K562 (cell line): ENCODE data around the gene UBE2G2. TPM values are rescaled to one million over a fixed set of nuclear protein-coding genes. Genes with fewer than 3 reads are reported as not detected.

ENCODE experiments used
- GABPA ChIP-seq: fragments of 200-800 bp; sonication (Bioruptor generic); conservative IDR thresholded peaks from 2 replicates; pipeline ENCODE4 v1.6.1; 2016; ENCODE audit warnings: low read depth, missing genetic modification characterization, missing compliant biosample characterization
- KLF16 ChIP-seq: IDR thresholded peaks from 2 replicates; pipeline ENCODE4 v1.6.1; 2016; ENCODE audit warnings: antibody characterized with exemption
- LEF1 ChIP-seq: fragments of 450-650 bp; IDR thresholded peaks from 2 replicates; pipeline ENCODE4 v1.6.1; 2016; ENCODE audit warnings: mild to moderate bottlenecking
- MAZ ChIP-seq, 2 experiments: fragments of 450-650 bp in 1 of 2; sonication (generic) in 1 of 2; formaldehyde crosslinking; IDR thresholded peaks in 1 of 2; conservative IDR thresholded peaks in 1 of 2; 2 replicates each; pipeline versions ENCODE4 v1.4.0 to v1.5.0; 2020; ENCODE audit warnings: mild to moderate bottlenecking in 1 of 2, missing genetic modification reagents in 1 of 2
- SLC30A9 ChIP-seq: fragments of 250-450 bp; sonication (Bioruptor Pico); IDR thresholded peaks from 2 replicates; pipeline ENCODE4 v1.8.0; 2022; ENCODE audit warnings: mild to moderate bottlenecking, moderate library complexity
- SMAD2 ChIP-seq: fragments of 150-350 bp; IDR thresholded peaks from 2 replicates; pipeline ENCODE4 v1.6.1; 2014; ENCODE audit warnings: low read depth, mild to moderate bottlenecking, low read length
- SP2 ChIP-seq: IDR thresholded peaks from 2 replicates; pipeline ENCODE4 v1.6.1; 2011; ENCODE audit warnings: mild to moderate bottlenecking, low read depth, low read length, moderate library complexity; ENCODE audit not compliant: poor library complexity, severe bottlenecking; ENCODE audit errors: extremely low read depth
- SRSF1 ChIP-seq: fragments of 200-400 bp; formaldehyde crosslinking; IDR thresholded peaks from 2 replicates; pipeline ENCODE4 v1.6.1; 2017; ENCODE audit warnings: mild to moderate bottlenecking, low read depth, low read length, moderate library complexity
- TFAM ChIP-seq: fragments of 250-450 bp; sonication (Bioruptor Pico); conservative IDR thresholded peaks from 2 replicates; pipeline ENCODE4 v1.5.0; 2021; ENCODE audit warnings: mild to moderate bottlenecking, moderate library complexity
- XRCC5 ChIP-seq: fragments of 200-400 bp; formaldehyde crosslinking; IDR thresholded peaks from 2 replicates; pipeline ENCODE4 v1.6.1; 2017; ENCODE audit warnings: low read depth, mild to moderate bottlenecking, low read length
- ZNF197 ChIP-seq: fragments of 200-800 bp; sonication (Bioruptor generic); IDR thresholded peaks from 2 replicates; pipeline ENCODE4 v1.6.1; 2016; ENCODE audit warnings: low read depth, missing genetic modification characterization, missing compliant biosample characterization
- ZNF778 ChIP-seq: fragments of 450-650 bp; formaldehyde crosslinking; IDR thresholded peaks from 2 replicates; pipeline ENCODE4 v1.4.0; 2020; ENCODE audit warnings: mild to moderate bottlenecking, moderate library complexity
- polyA plus RNA-seq, 8 experiments: library from polyadenylated mRNA; depleted of rRNA in 4 of 8; stranded (reverse) in 5 of 8; unstranded in 3 of 8; fragments of >200 nt; fragmentation: Nextera tagmentation in 2 of 8; fragmentation: Illumina TruSeq in 1 of 8; extraction: Ambion mirVana in 2 of 8; extraction: Trizol in 1 of 8; gene quantifications; 2 replicates each; pipeline versions ENCODE4 v1.2.1 to v1.2.3, GENCODE V29; 2011 to 2014; ENCODE audit warnings: inconsistent platforms in 1 of 8, missing spikeins in 1 of 8
- total RNA-seq, 7 experiments: library from RNA; depleted of rRNA in 6 of 7; stranded (reverse); fragments of >200 nt in 6 of 7; fragmentation: Illumina TruSeq in 2 of 7; extraction: Trizol in 2 of 7; gene quantifications; 2 replicates each; pipeline versions ENCODE4 v1.2.1 to v1.2.3, GENCODE V29; 2011 to 2021; ENCODE audit warnings: low replicate concordance in 1 of 7
- TF ChIP-seq, protein P1 (sequence below), 2 experiments: fragments of 450-650 bp; IDR thresholded peaks; 2 replicates each; pipeline ENCODE4 v1.6.1; 2016; ENCODE audit warnings: mild to moderate bottlenecking in 2 of 2, borderline replicate concordance in 1 of 2, low read depth in 1 of 2, moderate library complexity in 1 of 2
- TF ChIP-seq, protein P2 (sequence below): fragments of 450-650 bp; formaldehyde crosslinking; conservative IDR thresholded peaks from 2 replicates; pipeline ENCODE4 v1.4.0; 2022; ENCODE audit warnings: mild to moderate bottlenecking, missing genetic modification characterization
- TF ChIP-seq, protein P3 (sequence below): sonication (generic); formaldehyde crosslinking; IDR thresholded peaks from 2 replicates; pipeline ENCODE4 v1.8.0; 2022; ENCODE audit warnings: mild to moderate bottlenecking, missing genetic modification reagents

UBE2G2 gene
- total and polyA plus RNA-seq, 9 of the 15 experiments (the other 6 are each of a cell fraction or from before 2014, with no cell fraction given): 47.5 to 225 (median 140) TPM

DNA sequence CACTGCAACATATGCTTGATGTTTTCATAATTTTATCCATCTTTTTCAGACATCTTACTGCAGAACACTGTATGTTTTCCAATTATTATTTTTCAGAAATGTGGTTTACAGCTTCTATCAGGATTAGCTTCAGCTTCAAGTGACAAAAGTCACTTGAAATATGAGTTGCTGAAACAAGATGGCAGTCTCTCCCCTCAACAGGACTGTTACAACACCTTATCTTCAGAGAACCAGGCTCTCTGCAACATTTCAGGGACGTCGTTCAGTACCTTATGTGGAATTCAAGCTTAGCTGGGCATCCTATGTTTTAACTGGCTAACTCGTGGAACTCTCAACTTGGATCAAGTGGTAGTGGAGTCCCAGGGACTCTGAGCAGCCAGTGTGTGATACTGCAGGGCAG lies 2.0 kb upstream of the UBE2G2 start (continued):
- TF ChIP-seq, protein P1, sequence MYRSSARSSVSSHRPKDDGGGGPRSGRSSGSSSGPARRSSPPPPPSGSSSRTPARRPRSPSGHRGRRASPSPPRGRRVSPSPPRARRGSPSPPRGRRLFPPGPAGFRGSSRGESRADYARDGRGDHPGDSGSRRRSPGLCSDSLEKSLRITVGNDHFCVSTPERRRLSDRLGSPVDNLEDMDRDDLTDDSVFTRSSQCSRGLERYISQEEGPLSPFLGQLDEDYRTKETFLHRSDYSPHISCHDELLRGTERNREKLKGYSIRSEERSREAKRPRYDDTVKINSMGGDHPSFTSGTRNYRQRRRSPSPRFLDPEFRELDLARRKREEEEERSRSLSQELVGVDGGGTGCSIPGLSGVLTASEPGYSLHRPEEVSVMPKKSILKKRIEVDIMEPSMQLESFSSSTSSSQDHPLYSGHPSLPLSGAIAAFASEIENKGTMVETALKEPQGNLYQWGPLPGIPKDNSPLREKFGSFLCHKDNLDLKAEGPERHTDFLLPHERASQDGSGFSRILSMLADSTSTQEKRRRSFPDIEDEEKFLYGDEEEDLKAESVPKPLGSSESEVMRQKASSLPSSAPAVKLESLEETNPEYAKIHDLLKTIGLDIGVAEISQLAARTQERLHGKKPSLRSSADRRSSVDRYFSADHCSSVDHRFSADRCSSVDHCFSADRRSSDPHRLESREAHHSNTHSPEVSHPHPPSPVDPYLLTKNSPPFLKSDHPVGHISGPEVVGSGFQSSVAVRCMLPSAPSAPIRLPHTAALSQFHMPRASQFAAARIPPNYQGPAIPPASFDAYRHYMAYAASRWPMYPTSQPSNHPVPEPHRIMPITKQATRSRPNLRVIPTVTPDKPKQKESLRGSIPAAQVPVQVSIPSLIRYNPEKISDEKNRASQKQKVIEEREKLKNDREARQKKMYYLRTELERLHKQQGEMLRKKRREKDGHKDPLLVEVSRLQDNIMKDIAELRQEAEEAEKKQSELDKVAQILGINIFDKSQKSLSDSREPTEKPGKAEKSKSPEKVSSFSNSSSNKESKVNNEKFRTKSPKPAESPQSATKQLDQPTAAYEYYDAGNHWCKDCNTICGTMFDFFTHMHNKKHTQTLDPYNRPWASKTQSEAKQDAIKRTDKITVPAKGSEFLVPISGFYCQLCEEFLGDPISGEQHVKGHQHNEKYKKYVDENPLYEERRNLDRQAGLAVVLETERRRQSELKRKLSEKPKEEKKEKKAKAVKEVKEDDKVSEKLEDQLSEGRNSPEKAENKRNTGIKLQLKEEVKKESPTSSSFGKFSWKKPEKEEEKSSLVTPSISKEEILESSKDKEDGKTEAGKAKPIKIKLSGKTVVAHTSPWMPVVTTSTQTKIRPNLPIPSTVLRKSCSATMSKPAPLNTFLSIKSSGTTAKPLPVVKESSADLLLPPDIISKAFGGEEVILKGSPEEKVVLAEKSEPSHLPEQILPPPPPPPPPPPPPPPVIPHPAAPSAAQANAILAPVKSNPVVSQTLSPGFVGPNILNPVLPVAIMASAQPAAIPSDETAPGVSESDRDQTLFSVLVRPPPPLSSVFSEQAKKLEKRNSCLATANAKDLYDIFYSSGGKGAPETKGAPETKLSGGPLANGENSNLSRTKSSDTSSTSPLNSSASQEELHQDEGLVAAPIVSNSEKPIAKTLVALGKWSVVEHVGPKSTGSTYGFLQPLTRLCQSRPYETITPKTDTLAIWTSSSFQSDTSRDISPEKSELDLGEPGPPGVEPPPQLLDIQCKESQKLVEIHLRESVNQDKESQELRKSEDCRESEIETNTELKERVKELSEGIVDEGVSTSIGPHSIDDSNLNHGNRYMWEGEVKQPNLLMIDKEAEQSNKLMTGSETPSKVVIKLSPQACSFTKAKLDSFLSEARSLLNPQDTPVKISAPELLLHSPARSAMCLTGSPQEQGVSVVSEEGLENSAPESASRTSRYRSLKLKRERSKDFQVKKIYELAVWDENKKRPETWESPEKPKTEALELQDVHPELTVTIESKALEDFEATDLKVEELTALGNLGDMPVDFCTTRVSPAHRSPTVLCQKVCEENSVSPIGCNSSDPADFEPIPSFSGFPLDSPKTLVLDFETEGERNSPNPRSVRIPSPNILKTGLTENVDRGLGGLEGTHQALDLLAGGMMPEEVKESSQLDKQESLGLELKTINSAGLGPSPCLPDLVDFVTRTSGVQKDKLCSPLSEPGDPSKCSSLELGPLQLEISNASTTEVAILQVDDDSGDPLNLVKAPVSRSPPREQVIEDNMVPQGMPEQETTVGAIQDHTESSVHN (IDR thresholded peaks at IDR 0.05; ENCODE audit: borderline replicate concordance in 1 of 2, low read depth in 1 of 2): no peak
- no peak for TF ChIP-seq XRCC5
- TF ChIP-seq ZNF197 (CRISPR knock-in tag): no peak
- no peak for TF ChIP-seq SLC30A9 (CRISPR knock-in tag)
- TF ChIP-seq SRSF1: no peak
- TF ChIP-seq TFAM: no peak
- TF ChIP-seq, protein P2, sequence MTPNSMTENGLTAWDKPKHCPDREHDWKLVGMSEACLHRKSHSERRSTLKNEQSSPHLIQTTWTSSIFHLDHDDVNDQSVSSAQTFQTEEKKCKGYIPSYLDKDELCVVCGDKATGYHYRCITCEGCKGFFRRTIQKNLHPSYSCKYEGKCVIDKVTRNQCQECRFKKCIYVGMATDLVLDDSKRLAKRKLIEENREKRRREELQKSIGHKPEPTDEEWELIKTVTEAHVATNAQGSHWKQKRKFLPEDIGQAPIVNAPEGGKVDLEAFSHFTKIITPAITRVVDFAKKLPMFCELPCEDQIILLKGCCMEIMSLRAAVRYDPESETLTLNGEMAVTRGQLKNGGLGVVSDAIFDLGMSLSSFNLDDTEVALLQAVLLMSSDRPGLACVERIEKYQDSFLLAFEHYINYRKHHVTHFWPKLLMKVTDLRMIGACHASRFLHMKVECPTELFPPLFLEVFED (CRISPR knock-in tag): no peak
- no peak for TF ChIP-seq SMAD2
- TF ChIP-seq GABPA (tag): no peak
- TF ChIP-seq ZNF778 (CRISPR knock-in tag): no peak
- no peak for TF ChIP-seq KLF16
- TF ChIP-seq, protein P3, sequence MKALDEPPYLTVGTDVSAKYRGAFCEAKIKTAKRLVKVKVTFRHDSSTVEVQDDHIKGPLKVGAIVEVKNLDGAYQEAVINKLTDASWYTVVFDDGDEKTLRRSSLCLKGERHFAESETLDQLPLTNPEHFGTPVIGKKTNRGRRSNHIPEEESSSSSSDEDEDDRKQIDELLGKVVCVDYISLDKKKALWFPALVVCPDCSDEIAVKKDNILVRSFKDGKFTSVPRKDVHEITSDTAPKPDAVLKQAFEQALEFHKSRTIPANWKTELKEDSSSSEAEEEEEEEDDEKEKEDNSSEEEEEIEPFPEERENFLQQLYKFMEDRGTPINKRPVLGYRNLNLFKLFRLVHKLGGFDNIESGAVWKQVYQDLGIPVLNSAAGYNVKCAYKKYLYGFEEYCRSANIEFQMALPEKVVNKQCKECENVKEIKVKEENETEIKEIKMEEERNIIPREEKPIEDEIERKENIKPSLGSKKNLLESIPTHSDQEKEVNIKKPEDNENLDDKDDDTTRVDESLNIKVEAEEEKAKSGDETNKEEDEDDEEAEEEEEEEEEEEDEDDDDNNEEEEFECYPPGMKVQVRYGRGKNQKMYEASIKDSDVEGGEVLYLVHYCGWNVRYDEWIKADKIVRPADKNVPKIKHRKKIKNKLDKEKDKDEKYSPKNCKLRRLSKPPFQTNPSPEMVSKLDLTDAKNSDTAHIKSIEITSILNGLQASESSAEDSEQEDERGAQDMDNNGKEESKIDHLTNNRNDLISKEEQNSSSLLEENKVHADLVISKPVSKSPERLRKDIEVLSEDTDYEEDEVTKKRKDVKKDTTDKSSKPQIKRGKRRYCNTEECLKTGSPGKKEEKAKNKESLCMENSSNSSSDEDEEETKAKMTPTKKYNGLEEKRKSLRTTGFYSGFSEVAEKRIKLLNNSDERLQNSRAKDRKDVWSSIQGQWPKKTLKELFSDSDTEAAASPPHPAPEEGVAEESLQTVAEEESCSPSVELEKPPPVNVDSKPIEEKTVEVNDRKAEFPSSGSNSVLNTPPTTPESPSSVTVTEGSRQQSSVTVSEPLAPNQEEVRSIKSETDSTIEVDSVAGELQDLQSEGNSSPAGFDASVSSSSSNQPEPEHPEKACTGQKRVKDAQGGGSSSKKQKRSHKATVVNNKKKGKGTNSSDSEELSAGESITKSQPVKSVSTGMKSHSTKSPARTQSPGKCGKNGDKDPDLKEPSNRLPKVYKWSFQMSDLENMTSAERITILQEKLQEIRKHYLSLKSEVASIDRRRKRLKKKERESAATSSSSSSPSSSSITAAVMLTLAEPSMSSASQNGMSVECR (CRISPR knock-in tag): no peak
- TF ChIP-seq MAZ (CRISPR knock-in tag; conservative IDR thresholded peaks at IDR 0.05 in 1 of 2, IDR thresholded peaks at IDR 0.05 in 1 of 2): no peak
- TF ChIP-seq LEF1: no peak
- TF ChIP-seq SP2: no peak
